ENCODE data around the gene ENKD1. TPM values are rescaled to one million over a fixed set of nuclear protein-coding genes. Genes with fewer than 3 reads are reported as not detected.

The ENKD1 gene
- total and polyA plus RNA-seq, 2 donors (not counting 1 experiment from before 2014, with no cell fraction given) = 13.3 to 14.3 TPM

GRCh38 chr16:67674851-67675578, 8.5 kb upstream of the ENKD1 start:
- no peak overlapping the region for H2AFZ ChIP-seq (ENCODE audit: insufficient read depth, low read depth, low read length, poor library complexity, severe bottlenecking)
- intact Hi-C loops (cut with micrococcal nuclease) = no loop called here
- peaks cover 7 to 17% of the 10 kb centered on the region in 2 donors for H3K4me1 ChIP-seq (ENCODE audit: control insufficient read depth in 2 of 2, insufficient read depth in 2 of 2, low read length in 2 of 2)
- DNase-seq = no peak
- H3K27ac Mint-ChIP-seq = no peak overlapping the region
- H3K4me3 ChIP-seq (ENCODE audit: control extremely low read depth in 1 of 5, extremely low read depth in 1 of 5, insufficient read depth in 1 of 5, low read depth in 2 of 5, low read length in 4 of 5) = no peak overlapping the region
- H3K27ac ChIP-seq (ENCODE audit: low read length in 2 of 2) = no peak overlapping the region
- no peak overlapping the region for H3K4me2 ChIP-seq (replicated peaks; ENCODE audit: low read depth, low read length, poor library complexity, severe bottlenecking)
- H3K9me3 ChIP-seq (ENCODE audit: control extremely low read depth in 1 of 3, control insufficient read depth in 2 of 3, insufficient read depth in 1 of 3, low read length in 2 of 3) = no peaks in the 10 kb centered on the region
- TF ChIP-seq CTCF (IDR thresholded peaks at IDR 0.05) (no peak), EZH2 (IDR thresholded peaks at IDR 0.05; ENCODE audit: borderline replicate concordance, insufficient read depth, low read depth, low read length, poor library complexity, severe bottlenecking) (no peak)
- no peaks in the 10 kb centered on the region for H3K27me3 ChIP-seq (replicated peaks in 1 of 4; ENCODE audit: control extremely low read depth in 1 of 4, control insufficient read depth in 3 of 4, insufficient read depth in 4 of 4, low read length in 3 of 4)
- H3K79me2 ChIP-seq (ENCODE audit: control insufficient read depth, insufficient read depth, low read length) = no peaks in the 10 kb centered on the region
- no peak for ATAC-seq (ENCODE audit: low read depth)
- no peaks in the 10 kb centered on the region for H3K36me3 ChIP-seq (replicated peaks in 1 of 2; ENCODE audit: control extremely low read depth in 1 of 2, control insufficient read depth in 1 of 2, extremely low read depth in 1 of 2, insufficient read depth in 2 of 2, low read length in 1 of 2)
- CTCF ChIA-PET = interaction anchor here (0.8 to 2.6 kb wide), 4 partner anchors 141 to 366 kb away, joined by 3 to 27 read pairs (median 5); no protein-coding TSS in a partner anchor
- H3K4me1 Mint-ChIP-seq = peaks cover 21% of the 10 kb centered on the region
- POLR2A ChIA-PET = no interaction called here
- 98% methylated on average over 28 of the region's 28 CpGs for WGBS (ENCODE audit: insufficient coverage)
- no peaks in the 10 kb centered on the region for H3K9me3 Mint-ChIP-seq (ENCODE audit: insufficient read depth)
- no peak overlapping the region for H3K9ac ChIP-seq (ENCODE audit: low read length)
- H3K4me3 Mint-ChIP-seq = no peak overlapping the region
- H4K20me1 ChIP-seq (ENCODE audit: control insufficient read depth, insufficient read depth, low read length, poor library complexity, severe bottlenecking) = no peaks in the 10 kb centered on the region
- H3K27me3 Mint-ChIP-seq = no peaks in the 10 kb centered on the region

Measured in B cell (primary cell).